IMR-90 (cell line): ENCODE measurements around the gene ZNF594. TPM values are rescaled to one million over a fixed set of nuclear protein-coding genes. Genes with fewer than 3 reads are reported as not detected.
"Not testable (repeated sequence)": the region's sequence is repeated elsewhere in the genome, so short reads cannot be mapped to it uniquely, and the experiment has no call there.

ENCODE experiments used
- ATAC-seq: fragments of 200-7000 bp; cut with Tn5 transposase; 2 replicates; pipeline ENCODE4 v1.9.1; 2020; ENCODE audit warnings: low read depth, mild to moderate bottlenecking, moderate library complexity
- BruUV-seq: library from RNA; stranded (reverse); fragments of 400-500 nt; replicated peaks from 2 replicates; lab custom pipeline; 2021; lab: Mats Ljungman, UMichigan
- CTCF ChIA-PET: fragments of 300-600 bp; formaldehyde crosslinking; extraction: SDS; loops from one replicate; lab custom pipeline; 2021; ENCODE audit warnings: antibody characterized with exemption; lab: Yijun Ruan, JAX
- POLR2A ChIA-PET: fragments of 300-600 bp; sonication (Branson Sonifier 250); formaldehyde crosslinking; loops from one replicate; lab custom pipeline; 2022; ENCODE audit warnings: antibody characterized with exemption; ENCODE audit not compliant: unreplicated experiment; lab: Charles Lee
- DNase-seq: peaks from one replicate; pipeline ENCODE4 v3.0.0; 2013
- H2AFZ ChIP-seq: replicated peaks from 2 replicates; pipeline ENCODE3; 2013; ENCODE audit warnings: low read length, mild to moderate bottlenecking; ENCODE audit not compliant: poor library complexity
- H2AK5ac ChIP-seq: 2 replicates; pipeline ENCODE4 v1.6.1; 2013; ENCODE audit warnings: low read depth, low read length, inconsistent platforms
- H2AK9ac ChIP-seq: replicated peaks from 2 replicates; pipeline ENCODE3; 2013; ENCODE audit warnings: mild to moderate bottlenecking, low read depth, low read length, moderate library complexity; ENCODE audit not compliant: poor library complexity
- H2BK120ac ChIP-seq: 2 replicates; pipeline ENCODE4 v1.6.1; 2013; ENCODE audit warnings: low read depth, low read length, inconsistent platforms
- H2BK15ac ChIP-seq: 3 replicates; pipeline ENCODE4 v1.6.1; 2013; ENCODE audit warnings: low read depth, low read length, inconsistent platforms
- H2BK20ac ChIP-seq: 2 replicates; pipeline ENCODE4 v1.6.1; 2013; ENCODE audit warnings: low read depth, mild to moderate bottlenecking, inconsistent platforms, low read length, moderate library complexity
- H2BK5ac ChIP-seq: 2 replicates; pipeline ENCODE4 v1.6.1; 2013; ENCODE audit warnings: mild to moderate bottlenecking, low read depth, low read length, inconsistent platforms; ENCODE audit not compliant: poor library complexity, severe bottlenecking
- H3K14ac ChIP-seq: replicated peaks from 2 replicates; pipeline ENCODE4 v1.6.1; 2013; ENCODE audit warnings: low read depth, low read length, inconsistent platforms
- H3K18ac ChIP-seq: 2 replicates; pipeline ENCODE4 v1.6.1; 2013; ENCODE audit warnings: low read depth, low read length, control low read depth
- H3K23ac ChIP-seq: 2 replicates; pipeline ENCODE4 v1.6.1; 2013; ENCODE audit warnings: low read depth, low read length, inconsistent platforms
- H3K27ac ChIP-seq: 2 replicates; pipeline ENCODE4 v1.5.1; 2013; ENCODE audit warnings: mild to moderate bottlenecking, control low read depth, low read length; ENCODE audit not compliant: insufficient read depth
- H3K27me3 ChIP-seq: 2 replicates; pipeline ENCODE4 v1.6.1; 2013; ENCODE audit warnings: low read length; ENCODE audit not compliant: control insufficient read depth, insufficient read depth
- H3K36me3 ChIP-seq: 2 replicates; pipeline ENCODE4 v1.6.1; 2013; ENCODE audit warnings: low read length, mixed read lengths; ENCODE audit not compliant: control insufficient read depth, insufficient read depth
- H3K4ac ChIP-seq: 2 replicates; pipeline ENCODE4 v1.6.1; 2013; ENCODE audit warnings: low read depth, low read length, inconsistent platforms
- H3K4me1 ChIP-seq: 2 replicates; pipeline ENCODE4 v1.6.1; 2013; ENCODE audit warnings: low read length, mixed read lengths; ENCODE audit not compliant: control insufficient read depth, insufficient read depth
- H3K4me2 ChIP-seq: 2 replicates; pipeline ENCODE4 v1.6.1; 2013; ENCODE audit warnings: low read depth, mild to moderate bottlenecking, control low read depth, low read length, moderate library complexity
- H3K4me3 ChIP-seq: 2 replicates; pipeline ENCODE4 v1.5.1; 2013; ENCODE audit warnings: low read depth, mild to moderate bottlenecking, control low read depth, low read length, moderate library complexity; ENCODE audit not compliant: insufficient read depth
- H3K56ac ChIP-seq: 2 replicates; pipeline ENCODE4 v1.6.1; 2013; ENCODE audit warnings: low read length, inconsistent platforms; ENCODE audit not compliant: insufficient read depth; ENCODE audit errors: extremely low read depth
- H3K79me1 ChIP-seq, 2 experiments: 2 replicates each; pipeline ENCODE4 v1.6.1; 2013; ENCODE audit warnings: low read length in 2 of 2, inconsistent platforms in 1 of 2, low read depth in 1 of 2
- H3K9ac ChIP-seq: 2 replicates; pipeline ENCODE4 v1.6.1; 2013; ENCODE audit warnings: low read depth, low read length, control low read depth
- H3K9me1 ChIP-seq: 2 replicates; pipeline ENCODE4 v1.6.1; 2013; ENCODE audit warnings: low read length, inconsistent platforms; ENCODE audit not compliant: insufficient read depth
- H3K9me3 ChIP-seq: 2 replicates; pipeline ENCODE4 v1.6.1; 2013; ENCODE audit warnings: low read length; ENCODE audit not compliant: control insufficient read depth, insufficient read depth
- H4K20me1 ChIP-seq: 2 replicates; pipeline ENCODE4 v1.6.1; 2013; ENCODE audit warnings: low read length, inconsistent platforms; ENCODE audit not compliant: insufficient read depth
- H4K5ac ChIP-seq: 2 replicates; pipeline ENCODE4 v1.6.1; 2013; ENCODE audit warnings: mild to moderate bottlenecking, low read depth, low read length, control low read depth
- H4K8ac ChIP-seq, 2 experiments: 2 replicates each; pipeline ENCODE4 v1.6.1; 2013; ENCODE audit warnings: low read depth in 2 of 2, low read length in 2 of 2, control low read depth in 1 of 2, inconsistent platforms in 1 of 2
- H4K91ac ChIP-seq: 2 replicates; pipeline ENCODE4 v1.6.1; 2013; ENCODE audit warnings: low read depth, low read length, inconsistent platforms; ENCODE audit not compliant: insufficient read depth
- WGBS, 2 experiments: methylation state at CpG; one replicate each; pipeline versions ENCODE4 v1.1.5 to v1.1.7; 2013; ENCODE audit warnings: missing lambda C conversion rate in 2 of 2; ENCODE audit not compliant: insufficient read length in 1 of 2; ENCODE audit errors: extremely low coverage in 2 of 2; 5-methylcytosine and 5-hydroxymethylcytosine counted together
- dilution Hi-C: fragments of 300-500 bp; cut with HindIII; formaldehyde crosslinking; loops from one replicate; pipeline ENCODE4 v1.14.3; 2018; ENCODE audit warnings: low sequenced_read_pairs; ENCODE audit not compliant: unreplicated experiment
- in situ Hi-C: fragments of 300-500 bp; cut with MboI; formaldehyde crosslinking; loops from 3 replicates; pipeline ENCODE4 v1.14.3; 2019; ENCODE audit warnings: low sequenced_read_pairs, inconsistent platforms, mixed read lengths
- intact Hi-C: fragments of 100-400 bp; cut with micrococcal nuclease; formaldehyde crosslinking; loops from 2 replicates; pipeline ENCODE4 v1.10.0; 2022
- polyA plus RNA-seq, 3 experiments: library from polyadenylated mRNA; depleted of rRNA; stranded (reverse); fragments of >200 nt; gene quantifications; 2 replicates each; pipeline ENCODE4 v1.2.3, GENCODE V29; 2012; ENCODE audit warnings: low replicate concordance in 1 of 3
- total RNA-seq: library from RNA; depleted of rRNA; stranded (reverse); fragments of >200 nt; gene quantifications from 2 replicates; pipeline ENCODE4 v1.2.3, GENCODE V29; 2012
- TF ChIP-seq, protein P1 (sequence below): fragments of 150-350 bp; IDR thresholded peaks from 2 replicates; pipeline ENCODE4 v1.6.1; 2017; ENCODE audit warnings: mild to moderate bottlenecking, antibody characterized with exemption, low read length, low read depth

ZNF594 gene
- total and polyA plus RNA-seq, 2 of the 4 experiments (the other 2 are of a cell fraction): 2.5 to 7.2 TPM

DNA sequence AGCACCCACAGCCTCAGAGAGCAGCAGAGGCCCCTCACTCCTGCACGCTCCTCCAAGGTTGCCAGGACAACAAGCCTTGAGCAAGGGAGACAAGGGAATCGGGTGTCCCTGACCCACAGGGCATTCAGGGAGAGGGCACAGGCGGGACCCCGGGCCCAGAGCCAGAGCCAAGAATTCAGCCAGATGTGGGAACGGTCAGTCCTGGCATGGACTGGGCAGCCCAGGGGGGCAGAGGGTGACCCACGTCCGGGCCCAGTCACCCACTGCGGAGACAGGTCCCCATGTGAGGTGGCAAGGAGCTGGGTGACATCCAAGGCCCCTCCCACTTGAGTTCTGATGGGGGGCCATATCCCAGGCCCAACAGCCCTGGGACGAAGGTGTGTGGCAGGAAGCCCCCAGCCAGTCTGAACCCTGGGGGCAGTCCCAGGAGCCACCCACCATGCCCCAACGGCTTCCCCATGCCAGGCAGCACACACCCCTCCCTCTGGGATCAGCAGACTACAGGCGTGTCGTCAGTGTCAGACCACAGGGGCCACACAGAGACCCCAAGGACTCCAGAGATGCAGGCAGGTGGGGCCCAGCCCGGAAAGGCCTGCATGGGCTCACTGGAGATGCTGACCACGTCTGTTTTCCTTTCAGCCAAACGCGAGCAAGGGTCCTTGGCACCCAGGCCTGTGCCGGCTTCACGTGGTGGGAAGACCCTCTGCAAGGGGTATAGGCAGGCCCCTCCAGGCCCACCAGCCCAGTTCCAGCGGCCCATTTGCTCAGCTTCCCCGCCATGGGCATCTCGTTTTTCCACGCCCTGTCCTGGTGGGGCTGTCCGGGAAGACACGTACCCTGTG is 52.8 kb downstream of the ZNF594 start (continued):
- TF ChIP-seq, protein P1, sequence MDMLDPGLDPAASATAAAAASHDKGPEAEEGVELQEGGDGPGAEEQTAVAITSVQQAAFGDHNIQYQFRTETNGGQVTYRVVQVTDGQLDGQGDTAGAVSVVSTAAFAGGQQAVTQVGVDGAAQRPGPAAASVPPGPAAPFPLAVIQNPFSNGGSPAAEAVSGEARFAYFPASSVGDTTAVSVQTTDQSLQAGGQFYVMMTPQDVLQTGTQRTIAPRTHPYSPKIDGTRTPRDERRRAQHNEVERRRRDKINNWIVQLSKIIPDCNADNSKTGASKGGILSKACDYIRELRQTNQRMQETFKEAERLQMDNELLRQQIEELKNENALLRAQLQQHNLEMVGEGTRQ: no peak

DNA sequence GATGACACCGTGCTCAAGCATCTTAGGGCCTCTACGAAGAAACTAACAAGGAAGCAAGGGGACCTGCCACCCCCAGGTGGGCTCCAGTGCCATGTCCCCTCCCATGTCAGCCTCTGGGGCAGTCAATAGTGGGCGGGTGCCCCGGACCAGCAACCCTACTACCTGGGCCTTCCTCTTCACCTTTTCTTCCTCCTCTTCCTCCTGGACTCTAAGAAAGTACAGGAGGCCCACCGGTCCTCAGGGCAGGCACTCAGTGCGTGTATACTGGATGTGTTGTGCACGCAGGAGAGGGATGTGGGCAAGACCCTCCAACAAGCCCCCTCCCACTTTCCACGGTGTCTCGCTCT is 53.5 kb downstream of the ZNF594 start:
- CTCF ChIA-PET, H3K27ac ChIP-seq, H3K27me3 ChIP-seq, BruUV-seq, POLR2A ChIA-PET, H3K23ac ChIP-seq, H3K4me3 ChIP-seq, in situ Hi-C loops, H3K18ac ChIP-seq, H3K4ac ChIP-seq, H3K36me3 ChIP-seq, dilution Hi-C loops, H3K9ac ChIP-seq, intact Hi-C loops, H4K20me1 ChIP-seq, ATAC-seq, H2BK120ac ChIP-seq, DNase-seq, H2AK9ac ChIP-seq, H3K9me3 ChIP-seq, H3K9me1 ChIP-seq, H2BK15ac ChIP-seq, H2BK5ac ChIP-seq, H2AK5ac ChIP-seq, H3K56ac ChIP-seq, H4K5ac ChIP-seq, H4K8ac ChIP-seq, H2BK20ac ChIP-seq, H3K79me1 ChIP-seq, H4K91ac ChIP-seq, H3K4me1 ChIP-seq, H3K4me2 ChIP-seq, H3K14ac ChIP-seq, H2AFZ ChIP-seq: not testable (repeated sequence)
- 94% methylated on average over 3 of the region's 9 CpGs; no CpG with 5 or more reads in 1 of the 2 experiments for WGBS, 2 experiments

DNA sequence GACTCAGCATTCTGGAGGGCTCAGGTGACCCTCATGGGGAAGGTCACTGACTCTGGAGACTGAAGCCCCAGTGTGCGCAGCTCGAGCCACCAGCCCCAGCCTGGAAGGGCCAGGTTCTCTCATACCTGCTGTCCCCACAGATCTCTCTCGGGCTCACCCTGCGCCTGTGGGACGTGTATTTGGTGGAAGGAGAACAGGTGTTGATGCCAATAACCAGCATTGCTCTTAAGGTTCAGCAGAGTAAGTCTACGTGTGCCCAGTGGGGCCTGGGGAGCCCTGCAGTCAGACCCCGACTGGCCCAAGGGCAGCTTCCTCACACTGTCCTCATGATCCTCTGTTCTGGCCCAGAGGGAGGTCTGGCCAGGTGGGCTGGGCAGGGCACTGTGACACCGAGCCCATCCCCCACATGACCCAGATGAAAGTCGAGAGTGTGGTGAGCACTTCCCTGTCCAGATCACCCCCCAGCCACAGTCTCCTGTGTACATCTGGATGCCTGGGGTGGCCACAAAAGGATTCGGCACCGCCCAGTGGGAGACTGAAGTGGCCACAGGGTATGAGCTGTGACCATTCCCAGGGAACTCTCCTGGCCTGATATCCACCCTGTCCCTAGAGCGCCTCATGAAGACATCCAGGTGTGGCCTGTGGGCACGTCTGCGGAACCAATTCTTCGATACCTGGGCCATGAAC is 54.0 kb downstream of the ZNF594 start:
- POLR2A ChIA-PET, H3K9ac ChIP-seq, H3K36me3 ChIP-seq, dilution Hi-C loops, H2BK15ac ChIP-seq, H3K4me3 ChIP-seq, H4K5ac ChIP-seq, H3K14ac ChIP-seq, H3K18ac ChIP-seq, H2AK5ac ChIP-seq, H4K8ac ChIP-seq, BruUV-seq, H3K4me1 ChIP-seq, H3K27ac ChIP-seq, in situ Hi-C loops, DNase-seq, H2BK5ac ChIP-seq, H4K20me1 ChIP-seq, H3K79me1 ChIP-seq, H2AFZ ChIP-seq, H3K23ac ChIP-seq, H3K4ac ChIP-seq, ATAC-seq, H3K4me2 ChIP-seq, H3K27me3 ChIP-seq, CTCF ChIA-PET, H3K56ac ChIP-seq, intact Hi-C loops, H3K9me1 ChIP-seq, H2AK9ac ChIP-seq, H3K9me3 ChIP-seq, H4K91ac ChIP-seq, H2BK20ac ChIP-seq, H2BK120ac ChIP-seq: not testable (repeated sequence)
- WGBS, 2 experiments: 61% methylated on average over 11 of the region's 15 CpGs; no CpG with 5 or more reads in 1 of the 2 experiments
